Epithelial cell of prostate (primary cell): ENCODE data around the gene CALML5.
"Not testable (repeated sequence)": the region's sequence is repeated elsewhere in the genome, so short reads cannot be mapped to it uniquely, and the experiment has no call there.

Source experiments
- DNase-seq: peaks from one replicate; pipeline ENCODE4 v3.0.0-alpha.2; 2011; ENCODE audit warnings: low read depth, low spot score
- H3K27ac ChIP-seq: fragments of 450-650 bp; 2 replicates; pipeline ENCODE4 v1.5.1; 2017; ENCODE audit warnings: mild to moderate bottlenecking

The CALML5 gene

GRCh38 chr10:5486853-5487235 is 12.5 kb downstream of the CALML5 start:
- no peak for DNase-seq
- H3K27ac ChIP-seq: no peak overlapping the region

- DNase-seq: no peak
- no peak overlapping the region for H3K27ac ChIP-seq
Measured at GRCh38 chr10:5485948-5486852, 13.2 kb downstream of the CALML5 start.

DNA sequence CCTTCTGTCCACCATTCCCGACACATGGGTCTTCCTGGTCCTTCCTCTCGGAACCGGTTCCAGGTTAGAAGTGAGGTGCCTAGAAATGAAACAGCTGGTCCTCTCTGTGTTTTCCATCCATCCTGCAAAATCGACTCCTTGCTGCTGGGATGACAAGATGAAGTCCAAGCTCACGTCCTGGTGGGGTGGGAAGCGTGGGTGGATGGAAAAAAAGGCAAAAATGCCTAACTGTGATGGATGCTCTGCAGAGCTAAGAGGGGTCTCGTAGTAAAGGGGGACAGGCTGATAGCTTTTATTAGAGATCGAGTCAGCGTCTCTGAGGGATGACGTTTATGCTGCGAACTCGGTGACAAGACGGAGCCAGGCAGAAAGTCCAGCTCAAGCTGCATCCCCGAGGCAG is 14.1 kb downstream of the CALML5 start:
- no peak overlapping the region for H3K27ac ChIP-seq
- no peak for DNase-seq

DNA sequence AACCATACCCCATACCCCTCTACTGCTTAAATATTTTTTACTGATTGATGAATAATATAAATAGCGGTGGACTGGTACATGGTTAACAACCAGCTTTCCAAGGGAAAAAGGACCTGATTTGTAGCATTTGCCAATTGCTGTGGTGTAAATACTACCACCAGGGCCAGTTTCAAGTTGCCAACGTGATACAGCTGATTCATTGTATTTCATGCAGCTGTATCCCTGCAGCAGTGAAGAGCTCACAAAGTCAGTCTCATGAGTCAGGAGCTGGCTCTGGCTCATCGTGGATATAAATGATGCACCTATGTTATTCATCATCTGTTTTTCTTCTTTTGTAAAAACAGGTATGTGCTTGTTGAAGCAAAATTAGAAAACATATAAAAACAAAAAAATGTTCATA is 15.2 kb downstream of the CALML5 start:
- peak; percentile 99 for DNase-seq

GRCh38 chr10:5482016-5482415 is 17.4 kb downstream of the CALML5 start:
- DNase-seq: no peak
- no peak overlapping the region for H3K27ac ChIP-seq

More for the DNA sequence above, 15.2 kb downstream of the CALML5 start:
- H3K27ac ChIP-seq: peak overlapping the region; percentile 67

DNA sequence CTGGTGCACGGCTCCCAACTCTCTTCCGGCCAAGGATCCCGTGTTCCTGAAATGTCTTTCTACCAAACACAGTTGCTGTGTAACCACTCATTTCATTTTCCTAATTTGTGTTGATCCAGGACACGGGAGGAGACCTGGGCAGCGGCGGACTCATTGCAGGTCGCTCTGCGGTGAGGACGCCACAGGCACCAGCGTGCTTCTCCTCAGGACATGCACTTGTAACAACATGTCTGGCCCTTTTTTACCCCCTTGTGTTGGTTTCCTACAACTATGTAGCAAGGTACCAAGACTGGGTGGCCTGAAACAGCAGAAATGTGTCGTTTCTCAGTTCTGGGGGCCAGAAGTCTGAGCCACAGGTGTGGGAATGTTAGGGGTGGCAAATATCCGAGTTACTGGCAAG is 18.2 kb downstream of the CALML5 start:
- no peak for DNase-seq
- H3K27ac ChIP-seq: no peak overlapping the region

DNA sequence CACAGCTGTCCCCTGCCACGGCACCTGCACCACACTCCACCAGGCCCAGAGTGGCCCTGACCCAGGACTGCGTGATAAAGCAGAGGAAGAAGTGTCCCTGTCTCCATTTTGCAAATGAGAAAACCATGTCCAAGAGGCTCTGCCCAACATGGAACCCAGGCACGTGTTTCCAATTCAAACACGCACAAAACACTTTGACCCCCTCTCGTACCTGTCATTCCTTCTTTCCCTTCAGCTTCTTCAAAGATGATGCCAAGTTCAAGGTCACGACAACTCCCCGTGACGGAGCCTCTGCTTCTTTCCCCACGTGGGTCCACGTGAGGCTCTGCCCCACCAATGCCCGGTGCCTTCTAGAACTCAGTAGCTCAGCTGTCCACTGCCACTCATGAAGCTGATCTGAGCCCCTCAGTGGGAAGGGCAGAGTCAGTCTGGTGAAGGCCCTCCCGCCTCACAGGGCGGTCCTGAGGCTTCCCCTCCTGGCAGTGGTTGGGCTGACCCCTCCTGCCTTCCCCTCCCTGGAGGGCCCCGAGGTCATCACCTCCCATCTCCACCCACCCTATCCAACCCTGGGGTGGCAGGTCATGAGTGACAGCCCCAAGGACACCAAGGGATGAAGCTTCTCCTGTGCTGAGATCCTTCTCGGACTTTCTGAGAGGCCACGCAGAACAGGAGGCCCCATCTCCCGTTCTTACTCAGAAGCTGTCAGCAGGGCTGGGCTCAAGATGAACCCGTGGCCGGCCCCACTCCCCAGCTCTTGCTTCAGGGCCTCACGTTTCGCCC is 19.0 kb downstream of the CALML5 start:
- no peak for DNase-seq
- no peak overlapping the region for H3K27ac ChIP-seq

- H3K27ac ChIP-seq: no peak overlapping the region
- DNase-seq: no peak
Measured at GRCh38 chr10:5479481-5480161, 19.7 kb downstream of the CALML5 start.

- no peak for DNase-seq
- H3K27ac ChIP-seq: no peak overlapping the region
Measured at GRCh38 chr10:5478694-5479305, 20.6 kb downstream of the CALML5 start.

DNA sequence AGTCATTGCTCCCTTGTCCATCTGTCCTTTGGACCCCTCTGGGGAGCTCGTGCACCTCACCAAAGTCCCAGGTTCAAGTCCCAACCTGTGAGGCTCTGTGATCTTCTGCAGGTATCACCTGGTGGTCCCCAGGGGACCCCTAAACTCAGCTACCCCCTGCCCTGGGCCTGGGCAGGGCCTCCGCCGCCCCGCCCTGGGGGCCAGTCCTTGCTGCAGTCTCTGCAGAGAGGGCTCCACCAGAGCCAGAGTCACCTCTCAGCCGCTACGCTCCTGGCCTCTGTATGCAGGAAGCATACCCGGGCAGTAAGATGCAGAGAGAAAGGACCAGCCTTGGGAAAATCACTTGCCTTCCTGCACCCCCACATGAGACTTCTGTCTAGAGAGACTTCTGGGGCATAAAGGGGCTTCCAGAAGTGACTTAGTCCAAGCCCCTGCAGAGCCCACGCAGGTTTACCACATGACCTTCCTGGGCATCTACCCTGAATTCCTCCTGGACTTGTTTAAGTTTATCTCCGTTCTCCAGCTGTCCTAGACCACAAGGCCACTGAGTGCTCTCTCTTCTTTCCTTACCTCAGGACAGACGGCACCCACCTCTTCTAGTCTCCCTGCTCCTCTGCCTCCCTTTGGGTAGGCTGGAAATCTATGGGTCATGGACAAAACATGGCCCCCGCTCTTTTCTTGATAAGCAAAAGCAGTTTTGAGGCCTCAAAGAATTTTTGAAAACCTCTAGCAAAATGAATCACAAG is 21.2 kb downstream of the CALML5 start:
- no peak for DNase-seq

GRCh38 chr10:5476918-5477525 is 22.3 kb downstream of the CALML5 start:
- DNase-seq: no peak
- H3K27ac ChIP-seq: no peak overlapping the region

More for the DNA sequence above, 21.2 kb downstream of the CALML5 start:
- no peak overlapping the region for H3K27ac ChIP-seq

DNA sequence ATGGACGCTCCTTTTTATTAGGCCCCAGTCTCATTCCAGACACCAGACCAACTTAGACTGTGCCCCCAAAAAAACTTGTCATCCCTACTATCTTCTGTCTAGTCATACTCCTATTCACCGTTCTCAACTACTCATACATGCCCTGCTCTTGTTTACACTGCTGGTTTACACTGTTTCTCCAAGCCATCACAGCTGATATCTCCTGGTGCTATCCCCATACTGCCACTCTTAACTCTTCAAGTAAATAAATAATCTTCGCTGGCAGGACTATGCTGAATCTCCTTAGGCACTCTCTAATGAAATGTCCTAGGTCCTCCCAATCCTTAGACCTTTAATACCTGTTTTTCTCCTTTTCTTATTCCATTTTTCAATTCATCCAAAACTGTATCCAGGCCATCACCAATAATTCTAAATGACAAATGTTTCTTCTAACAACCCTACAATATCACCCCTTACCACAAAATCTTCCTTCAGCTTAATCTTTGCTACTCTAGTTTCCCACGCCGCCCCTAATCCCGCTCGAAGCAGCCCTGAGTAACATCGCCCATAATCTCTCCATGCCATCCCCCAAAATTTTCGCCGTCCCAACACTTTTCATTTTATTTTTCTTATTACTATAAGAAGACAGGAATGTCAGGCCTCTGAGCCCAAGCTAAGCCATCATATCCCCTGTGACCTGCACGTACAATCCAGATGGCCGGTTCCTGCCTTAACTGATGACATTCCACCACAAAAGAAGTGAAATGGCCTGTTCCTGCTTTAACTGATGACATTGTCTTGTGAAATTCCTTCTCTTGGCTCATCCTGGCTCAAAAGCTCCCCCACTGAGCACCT is 23.2 kb downstream of the CALML5 start:
- not testable (repeated sequence) for DNase-seq, H3K27ac ChIP-seq

- not testable (repeated sequence) for H3K27ac ChIP-seq, DNase-seq
Measured at GRCh38 chr10:5475088-5475487, 24.3 kb downstream of the CALML5 start.

GRCh38 chr10:5474642-5475041 is 24.7 kb downstream of the CALML5 start:
- not testable (repeated sequence) for H3K27ac ChIP-seq, DNase-seq

GRCh38 chr10:5470062-5470751 is 29.2 kb downstream of the CALML5 start:
- no peak overlapping the region for H3K27ac ChIP-seq
- DNase-seq: no peak

DNA sequence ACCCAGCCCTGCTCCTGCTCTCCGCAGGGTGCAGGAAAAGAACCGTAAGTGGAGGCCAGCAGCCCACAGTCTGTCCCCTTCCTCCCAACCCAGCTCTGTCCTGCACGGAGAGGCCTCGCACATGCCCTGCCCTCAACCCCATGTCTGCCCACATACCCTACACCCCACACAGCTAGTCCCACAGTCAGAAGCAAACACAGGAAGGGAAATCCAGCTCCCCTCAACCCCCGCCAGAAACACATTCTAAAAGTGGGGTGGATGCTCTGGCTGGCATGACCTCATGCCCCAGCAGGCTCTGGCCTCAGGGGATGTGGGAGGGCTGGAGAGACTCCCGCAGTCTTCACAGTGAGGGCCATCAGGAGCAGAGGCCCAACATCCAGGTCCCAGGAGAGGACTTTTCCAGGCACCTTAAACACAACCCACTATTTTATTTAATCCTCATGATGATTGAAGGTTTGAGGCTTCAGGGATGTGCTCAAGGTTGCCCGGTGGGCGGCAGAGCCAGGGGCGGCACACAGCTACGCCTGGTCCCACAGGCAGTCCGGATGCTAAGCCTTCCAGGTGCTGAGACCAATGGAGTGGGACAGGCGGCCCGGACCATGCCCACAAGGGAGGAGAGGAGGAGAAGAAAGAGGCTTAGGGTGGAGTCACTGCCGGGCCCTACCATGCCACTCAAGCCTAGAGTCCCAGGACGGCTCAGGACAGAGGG is 29.9 kb downstream of the CALML5 start:
- no peak overlapping the region for H3K27ac ChIP-seq
- DNase-seq: no peak
